ENCODE data around the gene AKAP6. TPM values are rescaled to one million over a fixed set of nuclear protein-coding genes. Genes with fewer than 3 reads are reported as not detected.

Gene AKAP6
- total RNA-seq, 1 donor from 2014 or later, result 4.7 TPM

GRCh38 chr14:32709027-32709426, 379.9 kb downstream of the AKAP6 start:
- peaks cover 14% of the 10 kb centered on the region for H3K4me1 Mint-ChIP-seq (ENCODE audit: unreplicated experiment)
- no peak overlapping the region for H3K4me3 Mint-ChIP-seq
- no peaks in the 10 kb centered on the region for H3K9me3 Mint-ChIP-seq
- no peaks in the 10 kb centered on the region for H3K27me3 Mint-ChIP-seq
- H3K27ac Mint-ChIP-seq, result no peak overlapping the region
- no peaks in the 10 kb centered on the region for H3K36me3 Mint-ChIP-seq
- no peak for DNase-seq (ENCODE audit: extremely low spot score, unreplicated experiment)
- no peak for TF ChIP-seq CTCF (conservative IDR thresholded peaks at IDR 0.05)

- TF ChIP-seq CTCF (conservative IDR thresholded peaks at IDR 0.05), result no peak
- no peak overlapping the region for H3K27ac Mint-ChIP-seq
- DNase-seq (ENCODE audit: extremely low spot score, unreplicated experiment), result no peak
- H3K4me1 Mint-ChIP-seq (ENCODE audit: unreplicated experiment), result peaks cover 14% of the 10 kb centered on the region
- H3K9me3 Mint-ChIP-seq, result no peaks in the 10 kb centered on the region
- no peaks in the 10 kb centered on the region for H3K27me3 Mint-ChIP-seq
- H3K36me3 Mint-ChIP-seq, result no peaks in the 10 kb centered on the region
- H3K4me3 Mint-ChIP-seq, result no peak overlapping the region
Observed at GRCh38 chr14:32710231-32710671, 381.2 kb downstream of the AKAP6 start.

- Mint-ChIP-seq H3K4me1 (ENCODE audit: unreplicated experiment) (peaks cover 14% of the 10 kb centered on the region), H3K36me3 (no peaks in the 10 kb centered on the region), H3K27ac (no peak overlapping the region), H3K4me3 (no peak overlapping the region), H3K9me3 (no peaks in the 10 kb centered on the region), H3K27me3 (no peaks in the 10 kb centered on the region)
- TF ChIP-seq CTCF (conservative IDR thresholded peaks at IDR 0.05), result peak; percentile 85
- no peak for DNase-seq (ENCODE audit: extremely low spot score, unreplicated experiment)
Observed at GRCh38 chr14:32710731-32711680, 381.9 kb downstream of the AKAP6 start.

GRCh38 chr14:32713856-32714255, 384.8 kb downstream of the AKAP6 start:
- Mint-ChIP-seq H3K27me3 (no peaks in the 10 kb centered on the region), H3K4me1 (ENCODE audit: unreplicated experiment) (peaks cover 14% of the 10 kb centered on the region), H3K9me3 (no peaks in the 10 kb centered on the region), H3K36me3 (no peaks in the 10 kb centered on the region), H3K4me3 (no peak overlapping the region), H3K27ac (no peak overlapping the region)
- no peak for DNase-seq (ENCODE audit: extremely low spot score, unreplicated experiment)
- no peak for TF ChIP-seq CTCF (conservative IDR thresholded peaks at IDR 0.05)

- DNase-seq (ENCODE audit: extremely low spot score, unreplicated experiment), result no peak
- H3K4me3 Mint-ChIP-seq, result no peak overlapping the region
- no peaks in the 10 kb centered on the region for H3K27me3 Mint-ChIP-seq
- no peaks in the 10 kb centered on the region for H3K4me1 Mint-ChIP-seq (ENCODE audit: unreplicated experiment)
- TF ChIP-seq CTCF (conservative IDR thresholded peaks at IDR 0.05), result no peak
- no peak overlapping the region for H3K27ac Mint-ChIP-seq
- H3K9me3 Mint-ChIP-seq, result no peaks in the 10 kb centered on the region
- H3K36me3 Mint-ChIP-seq, result no peaks in the 10 kb centered on the region
Observed at GRCh38 chr14:32719601-32720000, 390.5 kb downstream of the AKAP6 start.
